HepG2 (cell line): ENCODE data around the gene EPB41L5. TPM values are rescaled to one million over a fixed set of nuclear protein-coding genes. Genes with fewer than 3 reads are reported as not detected.

ENCODE experiments used
- ATAC-seq: fragments of 200-7000 bp; cut with Tn5 transposase; 3 replicates; pipeline ENCODE4 v1.9.1; 2020; ENCODE audit warnings: mild to moderate bottlenecking, moderate library complexity
- BruUV-seq: library from RNA; stranded (reverse); fragments of 400-500 nt; replicated peaks from 2 replicates; lab custom pipeline; 2021; lab: Mats Ljungman, UMichigan
- CTCF ChIA-PET: fragments of 300-600 bp; formaldehyde crosslinking; extraction: SDS; loops from one replicate; lab custom pipeline; 2021; ENCODE audit warnings: low total read pairs, inconsistent platforms, low intra/inter-chr PET ratio; lab: Yijun Ruan, JAX
- POLR2A ChIA-PET: fragments of 350-600 bp; sonication (Branson Sonifier 250); formaldehyde crosslinking; loops from one replicate; lab custom pipeline; 2020; ENCODE audit warnings: antibody characterized with exemption, inconsistent platforms; lab: Yijun Ruan, JAX
- DNase-seq: peaks from one replicate; pipeline ENCODE4 v3.0.0-alpha.2; 2015; ENCODE audit warnings: low spot score
- FAIRE-seq: peaks from 3 replicates; lab custom pipeline; 2011; peaks lifted over from hg19 to GRCh38; lab: Jason Lieb, UNC
- H2AFZ ChIP-seq: one replicate; pipeline ENCODE4 v1.6.1; 2011; ENCODE audit warnings: low read length, inconsistent platforms
- H3K27ac ChIP-seq: fragments of 300-600 bp; 3 replicates; pipeline ENCODE4 v1.8.0; 2011; ENCODE audit warnings: mixed run types, mild to moderate bottlenecking, mixed read lengths, low read length, inconsistent platforms; ENCODE audit not compliant: insufficient read depth; ENCODE audit errors: extremely low read length
- H3K27me3 ChIP-seq, 2 experiments: fragments of 200-600 bp in 1 of 2; 2 replicates in 1 of 2; 3 replicates in 1 of 2; pipeline versions ENCODE4 v1.6.0 to v1.8.0; 2011; ENCODE audit warnings: low read length in 2 of 2, mild to moderate bottlenecking in 2 of 2, moderate library complexity in 2 of 2, inconsistent platforms in 1 of 2; ENCODE audit not compliant: insufficient read depth in 2 of 2, control insufficient read depth in 1 of 2
- H3K36me3 ChIP-seq, 2 experiments: fragments of 200-600 bp in 1 of 2; replicated peaks in 1 of 2; 2 replicates in 1 of 2; 3 replicates in 1 of 2; pipeline versions ENCODE4 v1.5.1 to v1.8.0; 2011; ENCODE audit warnings: low read length in 2 of 2, inconsistent platforms in 1 of 2; ENCODE audit not compliant: insufficient read depth in 2 of 2, control insufficient read depth in 1 of 2
- H3K4me1 ChIP-seq: 2 replicates; pipeline ENCODE4 v1.5.1; 2012; ENCODE audit warnings: low read length, inconsistent platforms; ENCODE audit not compliant: insufficient read depth
- H3K4me2 ChIP-seq: 2 replicates; pipeline ENCODE4 v1.6.0; 2011; ENCODE audit warnings: low read depth, low read length, inconsistent platforms
- H3K4me3 ChIP-seq, 3 experiments: fragments of 200-600 bp in 1 of 3; sonication (generic), shearing (Covaris generic) in 1 of 3; replicated peaks in 1 of 3; 2 replicates each; pipeline ENCODE4 v1.5.1; 2011 to 2016; ENCODE audit warnings: low read length in 3 of 3, inconsistent platforms in 2 of 3, low read depth in 2 of 3, mild to moderate bottlenecking in 2 of 3, control low read depth in 1 of 3, mixed read lengths in 1 of 3; ENCODE audit not compliant: insufficient read depth in 1 of 3
- H3K79me2 ChIP-seq: one replicate; pipeline ENCODE4 v1.6.1; 2011; ENCODE audit warnings: low read length, inconsistent platforms; ENCODE audit not compliant: insufficient read depth
- H3K9ac ChIP-seq: 2 replicates; pipeline ENCODE4 v1.6.0; 2011; ENCODE audit warnings: mild to moderate bottlenecking, low read depth, low read length, inconsistent platforms; ENCODE audit not compliant: insufficient read depth
- H3K9me3 ChIP-seq: 2 replicates; pipeline ENCODE4 v1.5.1; 2012; ENCODE audit warnings: mild to moderate bottlenecking, low read length
- H4K20me1 ChIP-seq: 2 replicates; pipeline ENCODE4 v1.6.0; 2011; ENCODE audit warnings: inconsistent platforms, mild to moderate bottlenecking, low read length, moderate library complexity; ENCODE audit not compliant: insufficient read depth
- ATF7-NPFF ChIP-seq: sonication (generic); formaldehyde crosslinking; IDR thresholded peaks from 2 replicates; pipeline ENCODE4 v1.8.1; 2023; ENCODE audit warnings: mild to moderate bottlenecking, low read depth, missing genetic modification reagents, moderate library complexity
- BRD4 ChIP-seq: sonication (generic); formaldehyde crosslinking; IDR thresholded peaks from 2 replicates; pipeline ENCODE4 v1.4.0; 2020; ENCODE audit warnings: missing genetic modification reagents
- DR1 ChIP-seq: sonication (generic); formaldehyde crosslinking; IDR thresholded peaks from 2 replicates; pipeline ENCODE4 v1.8.0; 2021; ENCODE audit warnings: mild to moderate bottlenecking, missing genetic modification reagents, inconsistent platforms
- GPN1 ChIP-seq: sonication (generic); formaldehyde crosslinking; IDR thresholded peaks from 2 replicates; pipeline ENCODE4 v1.5.1; 2020; ENCODE audit warnings: missing genetic modification reagents, borderline replicate concordance
- HMG20B ChIP-seq: conservative IDR thresholded peaks from 2 replicates; pipeline ENCODE4 v1.6.1; 2016; ENCODE audit warnings: missing genetic modification reagents, missing compliant biosample characterization
- NAIF1 ChIP-seq: sonication (generic); formaldehyde crosslinking; IDR thresholded peaks from 2 replicates; pipeline ENCODE4 v1.5.0; 2020; ENCODE audit warnings: mild to moderate bottlenecking, missing genetic modification reagents, borderline replicate concordance
- NFE2L1 ChIP-seq: sonication (generic); formaldehyde crosslinking; IDR thresholded peaks from 2 replicates; pipeline ENCODE4 v1.4.0; 2020; ENCODE audit warnings: missing genetic modification reagents, mild to moderate bottlenecking, borderline replicate concordance
- NR2F6 ChIP-seq, 2 experiments: IDR thresholded peaks; 2 replicates each; pipeline ENCODE4 v1.6.1; 2016; ENCODE audit warnings: antibody characterized with exemption in 1 of 2, mild to moderate bottlenecking in 1 of 2
- RFXAP ChIP-seq: sonication (generic); formaldehyde crosslinking; IDR thresholded peaks from 2 replicates; pipeline ENCODE4 v1.4.0; 2020; ENCODE audit warnings: missing genetic modification reagents, borderline replicate concordance
- ZNF235 ChIP-seq: sonication (generic); formaldehyde crosslinking; IDR thresholded peaks from 2 replicates; pipeline ENCODE4 v1.8.1; 2023; ENCODE audit warnings: mild to moderate bottlenecking, missing genetic modification reagents, borderline replicate concordance
- ZNF510 ChIP-seq: sonication (generic); formaldehyde crosslinking; IDR thresholded peaks from 2 replicates; pipeline ENCODE4 v1.4.0; 2020; ENCODE audit warnings: low read depth, mild to moderate bottlenecking, missing genetic modification reagents
- ZNF552 ChIP-seq: sonication (generic); formaldehyde crosslinking; IDR thresholded peaks from 2 replicates; pipeline ENCODE4 v1.9.0; 2022; ENCODE audit warnings: missing genetic modification reagents, mild to moderate bottlenecking, borderline replicate concordance
- ZNF557 ChIP-seq: sonication (generic); formaldehyde crosslinking; IDR thresholded peaks from 2 replicates; pipeline ENCODE4 v1.4.0; 2020; ENCODE audit warnings: missing genetic modification reagents
- ZNF598 ChIP-seq: sonication (generic); formaldehyde crosslinking; IDR thresholded peaks from 2 replicates; pipeline ENCODE4 v1.5.1; 2020; ENCODE audit warnings: mild to moderate bottlenecking, missing genetic modification reagents, borderline replicate concordance
- ZNF766 ChIP-seq: sonication (generic); formaldehyde crosslinking; IDR thresholded peaks from 2 replicates; pipeline ENCODE4 v1.5.0; 2020; ENCODE audit warnings: missing genetic modification reagents, borderline replicate concordance
- ZNF83 ChIP-seq: sonication (generic); formaldehyde crosslinking; IDR thresholded peaks from 2 replicates; pipeline ENCODE4 v1.4.0; 2020; ENCODE audit warnings: missing genetic modification reagents, mild to moderate bottlenecking, borderline replicate concordance
- WGBS: methylation state at CpG from one replicate; pipeline ENCODE4 v1.1.6; 2017; ENCODE audit warnings: low lambda C conversion rate; 5-methylcytosine and 5-hydroxymethylcytosine counted together
- in situ Hi-C: cut with HindIII; loops from 2 replicates; pipeline ENCODE4 v1.10.0; 2017; ENCODE audit warnings: low pct_unique_long_range_greater_than_20kb; ENCODE audit not compliant: extremely low pct_ligation_motif_present
- intact Hi-C: fragments of 100-400 bp; cut with micrococcal nuclease; formaldehyde crosslinking; loops from one replicate; pipeline ENCODE4 v1.10.0; 2022; ENCODE audit not compliant: unreplicated experiment
- polyA plus RNA-seq, 8 experiments: library from polyadenylated mRNA; depleted of rRNA in 3 of 8; stranded (reverse) in 7 of 8; unstranded in 1 of 8; fragments of >200 nt; fragmentation: Illumina TruSeq in 4 of 8; extraction: Trizol in 4 of 8; gene quantifications; 2 replicates each; pipeline versions ENCODE4 v1.2.1 to v1.2.3, GENCODE V29; 2011 to 2016; ENCODE audit warnings: low read depth in 4 of 8, missing spikeins in 1 of 8, mixed read lengths in 1 of 8; ENCODE audit not compliant: insufficient read depth in 1 of 8
- total RNA-seq, 5 experiments: library from RNA; depleted of rRNA; stranded (reverse); fragments of >200 nt; fragmentation: Illumina TruSeq; extraction: Trizol; gene quantifications; 2 replicates each; pipeline ENCODE4 v1.2.3, GENCODE V29; 2016; ENCODE audit warnings: low read depth in 1 of 5
- TF ChIP-seq, protein P1 (sequence below): sonication (generic); formaldehyde crosslinking; IDR thresholded peaks from 2 replicates; pipeline ENCODE4 v1.4.0; 2020; ENCODE audit warnings: low read depth, missing genetic modification reagents
- TF ChIP-seq, protein P2 (sequence below): IDR thresholded peaks from 2 replicates; pipeline ENCODE4 v1.6.1; 2012; ENCODE audit warnings: inconsistent platforms

The EPB41L5 gene
- total and polyA plus RNA-seq, 2 of the 13 experiments (the other 11 are each of a cell fraction or from before 2014, with no cell fraction given), result 40.5 to 47.5 TPM

DNA sequence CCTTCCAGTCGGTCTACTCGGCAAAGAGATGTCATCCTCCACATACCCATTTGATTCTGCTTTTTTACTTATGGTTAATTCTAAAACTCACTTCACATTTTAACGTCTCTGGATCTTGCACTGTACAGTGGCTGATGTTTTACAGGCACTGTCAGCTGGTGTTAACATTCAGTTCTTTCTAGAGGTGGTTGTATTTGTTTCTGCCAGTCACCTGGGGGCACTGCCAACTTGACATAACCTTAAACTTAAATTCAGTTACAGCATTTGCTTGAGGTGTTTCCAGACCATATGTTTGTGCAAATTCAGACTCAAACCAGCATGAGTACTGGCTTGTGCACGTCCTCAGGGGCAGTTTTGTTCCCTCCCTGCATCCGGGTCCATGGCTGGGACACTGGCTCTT is 215.6 kb downstream of the EPB41L5 start:
- ATAC-seq, result no peak
- ChIA-PET POLR2A (no interaction called here), CTCF (no interaction called here)
- Histone ChIP-seq H3K79me2 (no peaks in the 10 kb centered on the region), H3K27me3 (peaks cover 14 to 52% of the 10 kb centered on the region in 2 experiments; a peak in 4 of 5 replicates), H3K4me1 (peaks cover 95% of the 10 kb centered on the region), H3K9me3 (no peaks in the 10 kb centered on the region), H3K4me2 (no peak overlapping the region), H4K20me1 (no peaks in the 10 kb centered on the region), H3K27ac (no peak overlapping the region), H3K9ac (no peak overlapping the region), H3K36me3 (no peaks in the 10 kb centered on the region), H2AFZ (no peak overlapping the region), H3K4me3 (no peak overlapping the region)
- no peak for DNase-seq
- TF ChIP-seq NFE2L1 (CRISPR knock-in tag), result no peak
- TF ChIP-seq, protein P1, sequence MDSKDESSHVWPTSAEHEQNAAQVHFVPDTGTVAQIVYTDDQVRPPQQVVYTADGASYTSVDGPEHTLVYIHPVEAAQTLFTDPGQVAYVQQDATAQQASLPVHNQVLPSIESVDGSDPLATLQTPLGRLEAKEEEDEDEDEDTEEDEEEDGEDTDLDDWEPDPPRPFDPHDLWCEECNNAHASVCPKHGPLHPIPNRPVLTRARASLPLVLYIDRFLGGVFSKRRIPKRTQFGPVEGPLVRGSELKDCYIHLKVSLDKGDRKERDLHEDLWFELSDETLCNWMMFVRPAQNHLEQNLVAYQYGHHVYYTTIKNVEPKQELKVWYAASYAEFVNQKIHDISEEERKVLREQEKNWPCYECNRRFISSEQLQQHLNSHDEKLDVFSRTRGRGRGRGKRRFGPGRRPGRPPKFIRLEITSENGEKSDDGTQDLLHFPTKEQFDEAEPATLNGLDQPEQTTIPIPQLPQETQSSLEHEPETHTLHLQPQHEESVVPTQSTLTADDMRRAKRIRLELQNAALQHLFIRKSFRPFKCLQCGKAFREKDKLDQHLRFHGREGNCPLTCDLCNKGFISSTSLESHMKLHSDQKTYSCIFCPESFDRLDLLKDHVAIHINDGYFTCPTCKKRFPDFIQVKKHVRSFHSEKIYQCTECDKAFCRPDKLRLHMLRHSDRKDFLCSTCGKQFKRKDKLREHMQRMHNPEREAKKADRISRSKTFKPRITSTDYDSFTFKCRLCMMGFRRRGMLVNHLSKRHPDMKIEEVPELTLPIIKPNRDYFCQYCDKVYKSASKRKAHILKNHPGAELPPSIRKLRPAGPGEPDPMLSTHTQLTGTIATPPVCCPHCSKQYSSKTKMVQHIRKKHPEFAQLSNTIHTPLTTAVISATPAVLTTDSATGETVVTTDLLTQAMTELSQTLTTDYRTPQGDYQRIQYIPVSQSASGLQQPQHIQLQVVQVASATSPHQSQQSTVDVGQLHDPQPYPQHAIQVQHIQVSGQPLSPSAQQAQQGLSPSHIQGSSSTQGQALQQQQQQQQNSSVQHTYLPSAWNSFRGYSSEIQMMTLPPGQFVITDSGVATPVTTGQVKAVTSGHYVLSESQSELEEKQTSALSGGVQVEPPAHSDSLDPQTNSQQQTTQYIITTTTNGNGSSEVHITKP, result no peak
- no peak for TF ChIP-seq ATF7-NPFF
- no peak for TF ChIP-seq DR1
- no peak for TF ChIP-seq ZNF766
- TF ChIP-seq ZNF510 (CRISPR knock-in tag), result no peak
- no peak for TF ChIP-seq ZNF235 (CRISPR knock-in tag)
- TF ChIP-seq GPN1, result no peak
- TF ChIP-seq BRD4, result no peak
- no peak for TF ChIP-seq NAIF1
- TF ChIP-seq NR2F6 (IDR thresholded peaks at IDR 0.05), result no peak
- no peak for TF ChIP-seq NR2F6 (CRISPR knock-in tag; IDR thresholded peaks at IDR 0.05)
- TF ChIP-seq, protein P2, sequence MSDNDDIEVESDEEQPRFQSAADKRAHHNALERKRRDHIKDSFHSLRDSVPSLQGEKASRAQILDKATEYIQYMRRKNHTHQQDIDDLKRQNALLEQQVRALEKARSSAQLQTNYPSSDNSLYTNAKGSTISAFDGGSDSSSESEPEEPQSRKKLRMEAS, result no peak
- no peak for TF ChIP-seq HMG20B (CRISPR knock-in tag)
- no peak for TF ChIP-seq RFXAP
- no peak for TF ChIP-seq ZNF598
- no peak for TF ChIP-seq ZNF83 (CRISPR knock-in tag)
- TF ChIP-seq ZNF552 (CRISPR knock-in tag), result no peak
- TF ChIP-seq ZNF557 (CRISPR knock-in tag), result no peak
- intact Hi-C loops, result no loop called here
- BruUV-seq, result no TSS peak
- FAIRE-seq, result no peak
- 33% methylated on average over 5 of the region's 5 CpGs for WGBS
- in situ Hi-C loops, result no loop called here
